C1 segment of cervical spinal cord (tissue), 14 donors: ENCODE results near the gene YIF1B.
"Not testable (repeated sequence)": the region's sequence is repeated elsewhere in the genome, so short reads cannot be mapped to it uniquely, and the experiment has no call there.

Experiments used
- DNase-seq, 14 donors: peaks; one replicate each; lab custom pipeline; 2025; lab: John Stamatoyannopoulos, UW

Gene YIF1B, protein sequence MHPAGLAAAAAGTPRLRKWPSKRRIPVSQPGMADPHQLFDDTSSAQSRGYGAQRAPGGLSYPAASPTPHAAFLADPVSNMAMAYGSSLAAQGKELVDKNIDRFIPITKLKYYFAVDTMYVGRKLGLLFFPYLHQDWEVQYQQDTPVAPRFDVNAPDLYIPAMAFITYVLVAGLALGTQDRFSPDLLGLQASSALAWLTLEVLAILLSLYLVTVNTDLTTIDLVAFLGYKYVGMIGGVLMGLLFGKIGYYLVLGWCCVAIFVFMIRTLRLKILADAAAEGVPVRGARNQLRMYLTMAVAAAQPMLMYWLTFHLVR

DNA sequence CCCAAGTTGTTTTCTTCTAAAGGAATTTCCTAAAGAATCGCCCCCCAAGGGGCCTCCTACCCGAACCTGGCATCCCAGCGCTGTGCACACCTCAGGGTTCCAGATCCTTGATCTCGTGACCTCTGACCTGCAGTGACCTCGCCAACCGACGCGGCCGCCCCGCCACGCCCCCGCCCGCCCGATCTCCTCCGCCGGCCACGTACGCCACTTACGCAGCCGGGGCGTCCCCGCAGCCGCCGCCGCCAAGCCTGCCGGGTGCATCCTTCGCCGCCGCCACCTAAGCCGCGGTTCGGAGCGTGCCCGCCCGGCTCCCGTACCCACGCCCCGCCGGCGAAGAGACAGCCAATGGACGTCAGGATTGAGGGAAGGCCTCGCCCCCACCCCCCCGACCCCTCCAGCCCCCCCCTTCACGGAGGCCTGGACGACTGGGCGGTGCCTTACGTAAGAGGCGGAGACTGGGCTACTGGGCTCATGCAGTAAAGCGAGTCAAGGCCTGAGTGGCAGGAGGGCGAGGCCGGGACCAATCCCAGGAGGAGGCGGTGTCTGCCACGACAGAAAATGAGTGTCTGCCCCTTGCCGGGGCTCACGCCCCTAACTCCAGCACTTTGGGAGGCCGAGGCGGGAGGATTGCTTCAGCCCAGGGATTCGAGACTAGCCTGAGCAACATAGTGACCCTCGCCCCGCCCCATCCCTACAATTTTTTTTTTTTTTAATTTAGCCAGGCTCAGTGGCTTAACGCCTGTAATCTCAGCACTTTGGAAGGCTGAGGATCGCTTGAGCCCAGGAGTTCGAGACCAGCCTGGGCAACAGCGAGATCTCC lies at the start of gene YIF1B:
Gene YIF1B, minus strand, starts transcription at position 291 of the 820 bp plus-strand sequence. Its CDS starts 30 bp downstream, at position 261.
- peak; percentile 71 to 99 (median 94) for DNase-seq

DNA sequence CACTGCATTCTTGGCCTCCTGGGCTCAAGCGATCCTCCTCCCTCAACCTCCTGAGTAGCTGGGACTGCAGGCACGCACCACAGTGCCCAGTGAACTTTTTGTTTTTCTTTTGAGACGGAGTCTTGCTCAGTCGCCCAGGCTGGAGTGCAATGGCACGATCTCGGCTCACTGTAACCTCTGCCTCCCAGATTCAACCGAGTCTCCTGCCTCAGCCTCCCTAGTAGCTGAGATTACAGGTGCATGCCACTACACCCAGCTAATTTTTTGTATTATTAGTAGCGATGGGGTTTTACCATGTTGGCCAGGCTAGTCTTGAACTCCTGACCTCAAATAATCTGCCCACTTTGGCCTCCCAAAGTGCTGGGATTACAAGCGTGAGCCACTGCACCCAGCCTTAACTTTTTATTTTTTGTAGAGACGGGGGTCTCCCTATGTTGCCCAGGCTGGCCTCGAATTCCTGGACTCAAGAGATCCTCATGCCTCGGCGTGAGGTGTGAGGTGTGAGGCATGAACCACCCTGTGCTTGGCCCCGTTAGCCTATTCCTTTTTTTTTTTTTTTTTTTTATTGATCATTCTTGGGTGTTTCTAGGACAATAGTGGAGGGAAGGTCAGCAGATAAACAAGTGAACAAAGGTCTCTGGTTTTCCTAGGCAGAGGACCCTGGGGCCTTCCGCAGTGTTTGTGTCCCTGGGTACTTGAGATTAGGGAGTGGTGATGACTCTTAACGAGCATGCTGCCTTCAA lies 47.4 kb upstream of the YIF1B start:
- DNase-seq, result not testable (repeated sequence)

DNA sequence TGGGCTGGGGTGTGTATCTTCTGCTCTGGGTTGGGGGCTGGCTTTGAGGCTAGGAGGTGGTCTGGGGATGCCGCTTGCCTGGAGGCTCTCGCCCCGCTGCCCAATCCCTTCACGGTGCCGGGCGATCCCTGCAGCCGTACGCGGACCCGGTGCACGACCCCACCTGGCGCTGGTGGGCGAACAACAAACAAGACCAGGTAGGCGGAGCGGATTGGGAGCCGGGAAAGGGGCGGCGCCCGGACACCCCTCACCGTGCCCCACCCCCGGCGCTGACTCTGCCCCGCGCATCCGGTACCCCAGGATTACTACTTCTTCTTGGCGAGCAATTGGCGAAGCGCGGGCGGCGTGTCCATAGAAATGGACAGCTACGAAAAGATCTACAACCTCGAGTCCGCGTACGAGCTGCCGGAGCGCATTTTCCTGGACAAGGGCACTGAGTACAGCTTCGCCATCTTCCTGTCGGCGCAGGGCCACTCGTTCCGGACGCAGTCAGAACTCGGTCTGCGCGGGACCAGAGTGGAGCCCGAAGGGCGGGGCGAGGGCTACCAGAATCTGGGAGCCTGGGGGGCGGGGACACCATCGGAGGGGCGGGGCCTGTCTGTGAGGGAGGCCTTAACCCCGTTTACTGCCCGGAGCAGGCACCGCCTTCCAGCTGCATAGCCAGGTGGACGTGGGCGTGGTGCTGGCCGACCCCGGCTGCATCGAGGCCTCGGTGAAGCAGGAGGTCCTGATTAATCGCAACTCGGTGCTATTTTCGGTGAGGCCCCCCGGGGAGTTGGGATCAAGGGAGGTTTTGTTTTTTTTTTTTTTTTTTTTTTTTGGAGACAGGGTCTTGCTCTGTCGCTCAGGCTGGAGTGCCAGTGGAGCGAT lies 46.6 kb upstream of the YIF1B start:
- peak in 4 of 14 donors; percentile 5 to 60 (median 10) for DNase-seq

DNA sequence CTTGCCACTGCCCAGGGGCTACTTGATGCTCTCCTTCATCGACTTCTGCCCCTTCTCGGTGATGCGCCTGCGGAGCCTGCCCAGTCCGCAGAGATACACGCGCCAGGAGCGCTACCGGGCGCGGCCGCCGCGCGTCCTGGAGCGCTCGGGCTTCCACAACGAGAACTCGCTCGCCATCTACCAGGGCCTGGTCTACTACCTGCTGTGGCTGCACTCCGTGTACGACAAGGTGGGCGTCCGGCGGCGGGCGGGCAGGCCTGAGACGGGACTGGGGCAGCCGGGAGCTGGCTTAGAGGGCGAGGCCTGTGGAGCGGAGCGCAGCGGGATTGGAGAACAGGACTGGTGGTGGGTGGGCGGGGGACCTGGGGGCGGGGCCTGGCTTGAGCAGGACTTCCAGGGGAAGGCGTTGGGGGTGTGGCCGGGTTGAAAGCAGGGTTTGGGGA lies 45.9 kb upstream of the YIF1B start:
- DNase-seq, result peak in 9 of 14 donors; percentile 5 to 71 (median 34)

DNA sequence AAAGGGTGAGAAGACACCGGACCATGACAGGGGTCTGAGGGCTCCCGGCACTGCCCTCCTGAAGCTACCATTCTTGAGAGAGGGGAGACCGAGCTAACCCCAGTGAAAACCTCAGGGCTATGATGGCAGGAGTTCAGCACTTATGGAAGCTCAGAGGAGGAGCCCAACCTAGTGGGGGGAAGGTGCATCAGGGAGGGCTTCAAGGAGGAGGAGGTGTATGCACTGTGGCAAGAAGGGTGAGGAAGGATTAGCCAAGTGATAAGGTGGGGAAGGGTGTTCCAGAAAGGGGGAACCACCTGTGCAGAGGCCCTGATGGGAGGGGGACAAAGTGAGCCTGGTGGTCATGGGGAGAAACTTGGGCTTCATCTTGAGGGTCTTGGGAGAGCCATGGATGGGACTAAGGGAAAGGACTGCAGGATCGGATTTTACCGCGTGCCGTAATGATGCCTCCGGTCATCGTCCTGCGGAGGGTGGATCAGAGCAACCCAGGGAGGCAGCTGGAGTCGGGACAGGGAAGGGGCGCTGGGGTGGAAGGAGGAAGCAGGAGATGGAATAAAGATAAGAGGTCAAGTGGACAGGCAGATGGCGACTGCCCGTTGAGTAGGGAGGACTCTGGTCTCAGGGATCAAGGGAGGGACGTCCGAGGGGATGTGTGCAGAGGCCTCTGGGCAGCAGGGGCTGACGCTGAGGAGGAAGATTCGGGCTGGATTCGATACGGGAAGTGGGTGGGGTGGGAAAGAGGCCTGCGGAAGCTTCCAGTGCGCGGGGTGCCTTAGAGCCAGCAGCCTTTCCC lies 45.3 kb upstream of the YIF1B start:
- no peak for DNase-seq

DNA sequence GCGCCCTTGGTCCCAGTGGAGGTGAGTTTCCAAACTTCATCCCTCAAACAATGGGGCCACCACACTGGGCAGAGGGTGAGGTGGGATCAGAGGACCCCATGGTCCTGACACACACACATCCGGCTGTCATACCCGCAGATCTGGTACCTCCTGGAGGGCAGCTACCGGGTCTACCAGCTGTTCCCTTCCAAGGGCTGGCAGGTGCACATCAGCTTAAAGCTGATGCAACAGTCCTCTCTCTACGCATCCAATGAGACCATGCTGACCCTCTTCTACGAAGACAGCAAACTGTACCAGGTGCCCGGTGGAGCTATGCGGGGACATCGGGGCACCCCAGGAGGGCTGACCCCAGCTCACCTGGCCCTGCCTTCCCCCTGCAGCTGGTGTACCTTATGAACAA lies 44.6 kb upstream of the YIF1B start:
- DNase-seq, result no peak

DNA sequence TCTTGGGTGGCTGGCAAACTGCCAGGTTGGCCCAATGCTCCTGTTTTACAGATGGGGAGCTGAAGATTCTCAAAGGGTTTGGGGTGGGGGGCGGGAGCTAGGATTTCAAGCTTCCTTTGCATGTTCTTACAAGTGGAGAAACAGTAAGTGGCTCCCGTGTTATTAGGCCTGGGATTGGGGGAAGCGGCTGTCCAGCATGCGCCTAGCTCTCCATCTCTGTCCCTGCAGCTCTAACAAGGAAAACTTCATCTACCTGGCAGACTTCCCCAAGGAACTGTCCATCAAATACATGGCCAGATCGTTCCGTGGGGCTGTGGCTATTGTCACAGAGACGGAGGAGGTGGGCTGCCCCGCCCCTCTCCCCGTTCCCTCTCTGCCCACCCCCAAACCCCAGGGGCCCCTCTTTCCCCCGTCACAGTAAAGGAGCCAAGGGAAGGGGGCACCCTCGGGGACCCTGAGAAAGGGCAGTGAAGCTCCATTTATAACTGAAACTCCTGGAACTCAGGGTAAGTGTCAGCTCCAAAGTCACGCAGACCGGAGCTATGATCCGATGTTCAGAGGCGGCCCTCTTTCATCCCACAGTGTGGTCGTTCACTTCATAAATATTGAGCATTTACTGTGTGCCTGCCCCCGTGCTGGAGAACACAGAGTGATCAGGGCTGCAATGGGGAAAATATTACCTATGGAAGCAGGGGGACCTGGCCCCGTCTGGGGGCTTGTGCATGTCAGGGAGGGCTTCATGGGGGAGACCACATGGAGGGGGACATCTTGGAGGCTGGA lies 43.7 kb upstream of the YIF1B start:
- DNase-seq, result no peak

DNA sequence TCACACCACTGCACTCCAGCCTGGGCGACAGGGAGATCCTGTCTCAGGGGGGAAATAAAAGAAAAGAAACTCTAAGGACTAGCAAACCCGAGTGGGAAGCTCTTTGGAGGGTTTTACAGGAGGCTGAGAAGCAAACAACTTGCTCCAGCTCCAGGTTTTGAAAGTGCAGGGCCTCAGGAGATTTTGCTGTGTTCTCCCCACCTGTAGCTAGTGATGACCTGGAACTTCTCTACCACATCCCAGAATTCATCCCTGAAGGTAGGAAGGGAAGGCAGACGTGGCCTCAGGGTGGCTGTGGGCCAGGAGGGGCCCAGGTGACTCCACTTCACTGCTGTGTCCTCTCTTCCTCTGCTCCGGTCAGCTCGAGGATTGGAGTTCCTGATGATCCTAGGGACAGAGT lies 42.3 kb upstream of the YIF1B start:
- DNase-seq, result no peak

DNA sequence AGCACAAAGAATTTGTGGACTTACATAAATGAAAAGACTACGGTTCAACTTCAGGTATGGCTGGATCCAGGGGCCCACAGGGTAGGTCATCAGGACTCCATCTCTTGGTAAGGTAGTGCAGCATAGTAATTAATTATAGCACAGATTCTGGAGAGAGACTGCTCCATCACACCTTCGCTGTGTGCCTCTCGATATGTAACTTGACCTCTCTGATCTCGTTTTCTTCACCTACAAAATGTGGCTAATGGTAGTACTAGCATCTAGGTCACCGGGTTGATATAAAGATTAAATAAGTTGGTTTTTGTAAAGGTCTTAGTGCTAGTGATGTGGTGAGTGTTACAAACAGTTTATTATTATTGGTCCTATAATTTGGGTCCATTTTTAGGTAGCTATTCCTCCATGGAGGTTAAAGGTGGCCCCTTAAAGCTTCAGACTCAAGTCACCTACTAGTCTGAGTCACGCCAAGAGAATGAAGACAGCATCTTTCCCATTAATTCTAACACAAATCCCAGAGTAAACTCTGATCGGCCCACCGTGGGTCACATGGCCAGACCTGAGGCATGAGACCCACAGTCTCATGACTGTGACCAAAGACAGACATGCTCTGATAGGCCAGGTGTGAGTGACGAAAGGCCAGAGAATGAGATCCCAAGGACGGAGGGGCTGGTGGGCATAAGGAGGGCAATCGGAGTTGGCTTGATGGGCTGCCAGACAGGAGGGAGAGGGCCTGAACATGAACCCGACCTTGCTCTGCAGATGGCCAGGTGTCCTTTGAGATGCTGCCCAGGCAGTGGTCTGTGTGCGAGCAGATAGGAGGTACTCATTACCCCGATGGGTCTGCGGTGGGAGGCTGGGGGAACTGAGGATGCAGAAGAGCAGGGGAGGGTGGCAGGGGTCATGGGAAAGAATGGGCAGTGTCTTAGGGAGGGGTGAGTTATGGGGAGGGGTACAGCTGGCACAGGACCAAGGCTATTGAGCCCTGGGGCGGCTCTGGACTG lies 40.3 kb upstream of the YIF1B start:
- DNase-seq, result no peak

DNA sequence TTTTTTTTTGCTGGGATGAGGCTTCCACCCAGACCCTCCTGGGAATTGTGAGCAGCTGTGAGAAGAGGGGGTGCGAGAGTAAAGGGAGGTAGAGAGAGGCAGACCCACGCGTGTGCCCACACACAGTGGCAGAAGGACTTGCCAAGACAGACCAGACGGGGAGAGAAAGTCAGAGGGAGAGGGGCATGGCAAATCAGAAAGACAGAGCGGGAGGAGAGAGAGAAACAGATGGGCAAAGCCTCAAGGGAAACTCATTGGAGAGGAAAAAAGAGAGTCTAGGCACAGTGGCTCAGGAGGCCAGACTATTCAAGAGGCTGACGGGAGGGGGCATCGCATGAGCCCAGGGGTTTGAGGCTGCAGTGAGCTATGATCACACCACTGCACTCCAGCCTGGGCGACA lies 36.9 kb upstream of the YIF1B start:
- DNase-seq, result no peak

DNA sequence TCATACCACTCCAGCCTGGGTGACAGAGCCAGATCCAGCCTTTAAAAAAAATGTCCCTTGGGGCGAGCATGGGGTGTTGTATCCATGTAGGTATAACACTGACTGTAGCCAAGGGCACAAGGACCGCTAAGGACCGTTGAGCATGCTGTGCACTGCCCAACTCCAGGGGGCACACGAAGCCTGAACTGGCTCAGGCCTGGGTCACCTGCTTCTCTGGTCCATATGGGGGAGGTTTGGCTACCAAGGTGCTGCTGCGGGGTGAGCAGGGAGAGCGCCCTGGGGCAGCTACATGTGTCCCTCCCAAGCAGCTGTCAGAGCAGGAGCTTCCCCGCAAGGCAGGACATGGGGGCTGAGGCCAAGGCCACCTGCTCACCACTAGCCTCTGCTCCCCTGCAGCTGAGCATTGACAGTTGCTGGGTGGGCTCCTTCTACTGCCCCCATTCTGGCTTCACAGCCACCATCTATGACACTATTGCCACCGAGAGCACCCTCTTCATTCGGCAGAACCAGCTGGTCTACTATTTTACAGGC lies 36.2 kb upstream of the YIF1B start:
- no peak for DNase-seq

DNA sequence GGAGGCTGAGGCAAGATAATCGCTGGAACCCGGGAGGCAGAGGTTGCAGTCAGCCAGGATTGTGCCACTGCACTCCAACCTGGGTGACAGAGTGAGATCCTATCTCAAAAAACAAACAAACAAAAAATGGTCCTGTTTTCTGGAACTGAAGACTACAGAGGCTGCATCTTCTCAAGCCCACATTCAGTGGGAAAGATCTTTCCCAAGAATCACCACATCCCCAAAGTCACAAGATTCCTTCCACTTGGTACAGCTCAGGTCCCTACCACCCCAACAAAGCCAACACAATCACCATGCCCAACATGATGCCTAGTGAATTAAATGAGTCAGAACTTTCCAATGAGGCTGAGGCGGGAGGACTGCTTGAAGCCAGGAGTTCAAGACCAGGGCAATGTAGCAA lies 35.1 kb upstream of the YIF1B start:
- DNase-seq, result no peak

DNA sequence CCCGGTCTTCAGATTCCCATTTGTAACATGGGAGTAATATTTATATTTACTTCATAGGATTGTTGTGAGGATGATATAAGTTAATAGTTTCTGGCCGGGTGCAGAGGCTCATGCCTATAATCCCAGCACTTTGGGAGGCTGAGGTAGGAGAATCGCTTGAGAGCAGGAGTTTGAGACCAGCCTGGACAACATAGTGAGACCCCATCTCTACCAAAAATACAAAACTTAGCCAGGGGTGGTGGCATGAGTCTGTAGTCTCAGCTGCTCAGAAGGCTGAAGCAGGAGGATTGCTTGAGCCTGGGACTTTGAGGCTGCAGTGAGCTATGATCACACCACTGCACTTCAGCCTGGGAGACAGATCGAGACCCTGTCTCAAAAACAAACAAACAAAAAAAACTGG lies 31.1 kb upstream of the YIF1B start:
- no peak for DNase-seq

DNA sequence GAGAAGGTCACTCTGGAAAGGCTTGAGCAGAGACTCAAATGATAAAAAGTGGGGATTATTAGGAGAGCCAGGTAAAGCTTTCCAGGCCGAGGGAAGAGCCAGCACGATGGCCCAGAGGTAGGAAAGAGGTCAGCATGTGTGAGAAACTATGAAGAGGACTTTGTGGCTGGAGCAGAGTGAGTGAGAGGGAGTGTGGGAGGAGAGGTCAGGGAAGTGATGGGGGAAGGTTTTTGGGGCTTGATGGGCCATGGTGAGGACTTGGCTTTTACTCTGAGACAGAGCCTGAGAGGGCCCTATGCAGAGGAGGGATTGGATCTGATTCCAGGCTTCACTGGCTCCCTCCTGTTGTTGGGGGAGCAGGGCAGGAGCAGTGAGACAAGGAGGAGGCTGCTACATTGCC lies 25.2 kb upstream of the YIF1B start:
- no peak for DNase-seq

DNA sequence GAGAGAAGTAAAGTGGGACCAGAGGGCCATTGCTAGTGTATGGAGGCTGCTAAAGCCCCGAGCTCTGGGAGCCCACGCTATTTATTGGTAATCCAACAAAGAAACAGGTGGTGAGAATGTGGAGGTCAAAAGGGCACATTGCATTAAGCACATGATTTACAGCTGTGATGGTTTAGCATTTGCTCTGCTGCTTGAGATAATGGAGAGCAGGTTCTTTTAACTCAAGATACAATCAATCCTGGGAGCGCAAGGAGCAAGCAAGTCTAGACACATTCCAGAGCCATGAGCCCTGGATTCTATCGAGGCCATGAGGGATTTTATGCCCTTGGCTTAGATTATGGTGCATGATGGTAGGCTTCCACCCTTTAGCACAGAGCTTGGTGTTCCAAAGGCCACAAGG lies 23.3 kb upstream of the YIF1B start:
- not testable (repeated sequence) for DNase-seq

DNA sequence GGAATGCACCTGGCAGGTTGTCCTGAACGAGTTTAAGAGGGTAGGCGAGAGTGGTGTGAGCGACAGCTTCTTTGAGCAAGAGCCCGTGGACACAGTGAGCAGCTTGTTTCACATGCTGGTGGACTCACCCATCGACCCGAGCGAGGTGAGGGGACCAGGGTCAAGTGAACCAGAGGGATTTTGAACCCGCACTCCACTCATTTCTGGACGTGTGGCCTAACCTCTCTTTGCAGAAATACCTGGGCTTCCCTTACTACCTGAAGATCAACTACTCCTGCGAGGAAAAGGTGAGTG lies 21.6 kb upstream of the YIF1B start:
- DNase-seq, result no peak

DNA sequence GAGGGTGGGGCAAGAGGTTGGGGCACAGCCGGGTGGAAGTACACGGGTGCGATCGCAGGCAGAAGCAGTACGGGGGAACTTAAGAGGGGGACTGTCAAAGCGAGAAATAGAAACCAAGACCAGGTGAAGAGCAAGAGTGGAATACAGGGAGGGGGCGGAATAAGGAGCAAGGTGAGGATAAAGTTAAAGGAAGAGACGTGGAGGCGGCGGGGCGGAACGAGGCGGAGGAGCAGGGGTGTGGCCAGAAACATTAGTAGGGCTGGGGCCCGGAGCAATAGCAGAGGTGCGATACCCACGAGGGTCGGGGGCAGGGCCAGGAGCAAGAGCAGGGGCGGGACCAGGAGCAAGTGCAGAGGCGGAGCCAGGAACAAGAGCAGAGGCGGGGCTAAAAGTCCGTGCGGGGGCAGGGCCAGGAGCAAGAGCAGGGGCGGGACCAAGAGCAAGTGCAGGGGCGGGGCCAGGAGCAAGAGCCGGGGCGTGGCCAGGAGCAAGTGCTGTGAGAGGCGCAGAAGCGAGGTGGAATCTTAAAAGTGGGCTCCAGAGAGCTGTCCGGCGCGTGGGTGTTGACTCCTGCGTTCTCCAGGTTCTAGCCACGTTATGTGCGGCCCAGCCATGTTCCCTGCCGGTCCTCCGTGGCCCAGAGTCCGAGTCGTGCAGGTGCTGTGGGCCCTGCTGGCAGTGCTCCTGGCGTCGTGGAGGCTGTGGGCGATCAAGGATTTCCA lies 21.1 kb upstream of the YIF1B start:
- DNase-seq, result peak; percentile 26 to 91 (median 81)
